Colonic mucosa (tissue), 4 donors: ENCODE data around the gene DSCAML1. TPM values are rescaled to one million over a fixed set of nuclear protein-coding genes. Genes with fewer than 3 reads are reported as not detected.

Source experiments
- DNase-seq: peaks from one replicate; pipeline ENCODE4 v3.0.0-alpha.2; 2020
- H3K27ac ChIP-seq: fragments of 200-600 bp; one replicate; pipeline ENCODE4 v1.8.0; 2021
- H3K27me3 ChIP-seq: fragments of 200-600 bp; one replicate; pipeline ENCODE4 v1.8.0; 2021
- H3K36me3 ChIP-seq: fragments of 200-600 bp; one replicate; pipeline ENCODE4 v1.8.0; 2021
- H3K4me1 ChIP-seq: fragments of 200-600 bp; one replicate; pipeline ENCODE4 v1.8.0; 2021; ENCODE audit warnings: mild to moderate bottlenecking
- H3K4me3 ChIP-seq: fragments of 200-600 bp; one replicate; pipeline ENCODE4 v1.8.0; 2021
- H3K9ac ChIP-seq, 2 donors: one replicate each; pipeline ENCODE4 v1.7.0; 2013; ENCODE audit warnings: control low read depth in 2 of 2, low read depth in 2 of 2, low read length in 2 of 2
- H3K9me3 ChIP-seq: fragments of 200-600 bp; one replicate; pipeline ENCODE4 v1.8.0; 2021
- CTCF ChIP-seq: fragments of 200-600 bp; IDR thresholded peaks from one replicate; pipeline ENCODE4 v1.8.0; 2022; ENCODE audit warnings: antibody characterized with exemption, mild to moderate bottlenecking
- intact Hi-C: fragments of 100-400 bp; cut with DNase I; formaldehyde crosslinking; loops from one replicate; pipeline ENCODE4 v1.14.1; 2022
- total RNA-seq, 2 donors: library from RNA; stranded (reverse); fragmentation: NEBNext Ultra II Directional in 1 of 2; extraction: Animal tissue kit (Norgen Biotek cat#: 25700) in 1 of 2; gene quantifications; one replicate each; pipeline ENCODE4 v1.2.1, GENCODE V29; 2021
- donor health status: healthy.
- donor health status: DM: no; HTN: no; CAD: no.
- donor health status: DM: no; HTN: no; CAD: no.

DSCAML1 gene
- total RNA-seq, 2 donors from 2014 or later, result 1.2 to 4.3 TPM

- Histone ChIP-seq H3K9me3 (no peaks in the 10 kb centered on the region), H3K4me1 (no peaks in the 10 kb centered on the region), H3K4me3 (no peak overlapping the region), H3K36me3 (no peaks in the 10 kb centered on the region), H3K27ac (no peak overlapping the region), H3K9ac (no peak overlapping the region), H3K27me3 (no peaks in the 10 kb centered on the region)
- intact Hi-C loops, result no loop called here
- no peak for TF ChIP-seq CTCF
- no peak for DNase-seq
Observed at GRCh38 chr11:117495357-117495756, 301.7 kb downstream of the DSCAML1 start.

DNA sequence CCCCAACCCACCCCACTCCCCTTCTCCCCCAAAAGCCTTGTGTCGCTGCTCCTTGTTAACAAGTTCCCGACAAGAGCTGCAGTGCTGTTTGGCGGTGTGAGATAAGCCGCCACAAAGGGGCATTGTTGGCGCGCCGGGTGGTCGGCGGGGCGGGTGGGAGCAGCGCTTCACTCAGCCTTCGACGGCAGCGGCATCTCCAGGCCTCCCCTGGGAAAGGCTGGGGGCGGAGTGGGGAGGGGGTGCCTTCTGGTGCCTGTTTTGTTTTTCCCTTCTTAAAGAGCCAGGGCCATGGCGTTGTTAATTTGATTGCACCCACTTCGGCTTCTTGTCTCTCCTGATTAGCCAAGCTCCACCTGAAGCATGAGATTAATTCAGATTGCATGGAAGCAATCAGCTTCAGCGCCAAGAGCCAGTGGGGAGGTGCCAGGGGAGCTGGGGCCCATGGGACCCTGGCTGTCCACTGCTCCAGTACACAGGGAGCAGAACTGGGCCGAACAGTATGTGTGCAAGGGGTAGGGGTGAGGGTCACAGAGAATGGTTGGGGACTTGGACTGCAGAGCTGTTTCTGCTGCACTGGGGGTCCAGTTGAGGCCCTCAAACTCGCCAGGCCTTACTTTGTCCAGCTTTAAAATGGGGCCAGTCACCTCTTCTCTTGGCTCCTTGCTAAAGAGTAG, 304.3 kb downstream of the DSCAML1 start:
- Histone ChIP-seq H3K9me3 (no peaks in the 10 kb centered on the region), H3K9ac (no peak overlapping the region), H3K4me1 (no peaks in the 10 kb centered on the region), H3K27ac (no peak overlapping the region), H3K36me3 (no peaks in the 10 kb centered on the region), H3K4me3 (no peak overlapping the region), H3K27me3 (no peaks in the 10 kb centered on the region)
- TF ChIP-seq CTCF, result no peak
- DNase-seq, result no peak
- intact Hi-C loops, result no loop called here

- DNase-seq, result no peak
- no peak for TF ChIP-seq CTCF
- H3K4me1 ChIP-seq, result no peaks in the 10 kb centered on the region
- H3K27ac ChIP-seq, result no peak overlapping the region
- no peaks in the 10 kb centered on the region for H3K27me3 ChIP-seq
- no peak overlapping the region for H3K9ac ChIP-seq
- no peak overlapping the region for H3K4me3 ChIP-seq
- no peaks in the 10 kb centered on the region for H3K9me3 ChIP-seq
- intact Hi-C loops, result no loop called here
- H3K36me3 ChIP-seq, result no peaks in the 10 kb centered on the region
Observed at GRCh38 chr11:117490911-117491310, 306.1 kb downstream of the DSCAML1 start.

- DNase-seq, result no peak
- no peak overlapping the region for H3K27ac ChIP-seq
- no peak overlapping the region for H3K4me3 ChIP-seq
- no peak overlapping the region for H3K9ac ChIP-seq
- H3K4me1 ChIP-seq, result no peaks in the 10 kb centered on the region
- H3K27me3 ChIP-seq, result no peaks in the 10 kb centered on the region
- intact Hi-C loops, result no loop called here
- H3K9me3 ChIP-seq, result no peaks in the 10 kb centered on the region
- no peak for TF ChIP-seq CTCF
- no peaks in the 10 kb centered on the region for H3K36me3 ChIP-seq
Observed at GRCh38 chr11:117489999-117490679, 306.9 kb downstream of the DSCAML1 start.

- no peak for TF ChIP-seq CTCF
- H3K4me1 ChIP-seq, result no peaks in the 10 kb centered on the region
- DNase-seq, result no peak
- intact Hi-C loops, result no loop called here
- H3K9me3 ChIP-seq, result no peaks in the 10 kb centered on the region
- no peaks in the 10 kb centered on the region for H3K27me3 ChIP-seq
- H3K4me3 ChIP-seq, result no peak overlapping the region
- no peak overlapping the region for H3K9ac ChIP-seq
- no peaks in the 10 kb centered on the region for H3K36me3 ChIP-seq
- H3K27ac ChIP-seq, result no peak overlapping the region
Observed at GRCh38 chr11:117488996-117489952, 307.7 kb downstream of the DSCAML1 start.
